ENCODE results near the gene PRR23A. TPM values are rescaled to one million over a fixed set of nuclear protein-coding genes. Genes with fewer than 3 reads are reported as not detected.
"Not testable (repeated sequence)": the region's sequence is repeated elsewhere in the genome, so short reads cannot be mapped to it uniquely, and the experiment has no call there.

PRR23A gene
- total RNA-seq, 4 donors from 2014 or later = not detected

GRCh38 chr3:139032326-139033002 lies 26.4 kb upstream of the PRR23A start:
- intact Hi-C loops (cut with DNase I; ENCODE audit: low total_unique reads) = no loop called here
- DNase-seq (ENCODE audit: low spot score in 2 of 2) = no peak
- TF ChIP-seq POLR2A (IDR thresholded peaks at IDR 0.05) (no peak), CTCF (IDR thresholded peaks at IDR 0.05) (no peak)
- 78 to 79% methylated on average over 2 of the region's 2 CpGs for WGBS, 2 donors
- H3K4me3 ChIP-seq (ENCODE audit: low read depth, poor library complexity, severe bottlenecking) = no peak overlapping the region

DNA sequence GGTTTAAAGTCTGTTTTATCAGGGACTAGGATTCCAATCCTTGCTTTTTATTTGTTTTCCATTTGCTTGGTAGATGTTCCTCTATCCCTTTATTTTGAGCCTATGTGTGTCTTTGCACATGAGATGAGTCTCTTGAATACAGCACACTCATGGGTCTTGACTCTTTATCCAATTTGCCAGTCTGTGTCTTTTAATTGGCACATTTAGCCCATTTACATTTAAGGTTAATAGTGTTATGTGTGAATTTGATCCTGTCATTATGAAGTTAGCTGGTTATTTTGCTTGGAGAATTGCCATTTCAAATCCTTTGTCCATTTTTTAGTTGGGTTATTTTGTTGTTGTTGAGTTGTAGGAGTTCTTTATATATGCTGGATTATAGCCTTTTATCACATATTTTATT lies 24.5 kb upstream of the PRR23A start:
- intact Hi-C loops (cut with DNase I; ENCODE audit: low total_unique reads); DNase-seq (ENCODE audit: low spot score in 2 of 2); H3K4me3 ChIP-seq (ENCODE audit: low read depth, poor library complexity, severe bottlenecking): not testable (repeated sequence)

DNA sequence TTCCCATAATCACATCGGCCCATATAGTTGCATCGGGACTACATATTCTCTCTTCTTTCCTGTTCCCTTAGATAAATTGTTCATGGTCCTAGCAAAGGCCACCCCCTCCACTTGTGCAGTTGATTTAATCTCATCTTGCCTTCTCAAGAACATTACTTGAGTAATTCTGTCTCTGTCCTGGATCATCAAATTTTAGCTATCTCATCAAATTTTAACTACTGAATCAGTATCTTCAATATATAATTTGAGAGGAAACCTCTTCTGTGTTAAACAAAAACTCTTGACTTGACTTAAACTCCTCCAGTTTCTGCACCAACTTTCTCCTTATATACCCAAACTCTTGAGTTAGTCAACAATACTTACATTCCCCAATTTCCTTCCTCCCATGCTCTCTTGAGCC lies 18.9 kb upstream of the PRR23A start:
- TF ChIP-seq CTCF (IDR thresholded peaks at IDR 0.05) = no peak
- no peak for TF ChIP-seq POLR2A (IDR thresholded peaks at IDR 0.05)
- intact Hi-C loops (cut with DNase I; ENCODE audit: low total_unique reads) = no loop called here
- DNase-seq (ENCODE audit: low spot score in 2 of 2) = no peak
- WGBS, 2 donors = 91 to 92% methylated on average over 2 of the region's 2 CpGs
- H3K4me3 ChIP-seq (ENCODE audit: low read depth, poor library complexity, severe bottlenecking) = no peak overlapping the region

GRCh38 chr3:139020868-139021234 lies 14.8 kb upstream of the PRR23A start, which contains the start of gene PRR23B:
PRR23B (minus strand) TSS chr3:139020926; CDS start chr3:139020661, 265 bp downstream.
- H3K4me3 ChIP-seq (ENCODE audit: low read depth, poor library complexity, severe bottlenecking) = no peak within 1 kb of the TSS
- WGBS, 2 donors = 49 to 76% methylated on average over 19 of the region's 19 CpGs
- TF ChIP-seq CTCF (IDR thresholded peaks at IDR 0.05) (no peak), POLR2A (IDR thresholded peaks at IDR 0.05) (no peak)
- intact Hi-C loops (cut with DNase I; ENCODE audit: low total_unique reads) = no loop called here
- peak in 1 of 2 donors; percentile 64 for DNase-seq (ENCODE audit: low spot score in 2 of 2)

GRCh38 chr3:139020036-139020867 lies 14.2 kb upstream of the PRR23A start:
- intact Hi-C loops (cut with DNase I; ENCODE audit: low total_unique reads) = no loop called here
- TF ChIP-seq POLR2A (IDR thresholded peaks at IDR 0.05) = no peak
- TF ChIP-seq CTCF (IDR thresholded peaks at IDR 0.05) = no peak

GRCh38 chr3:139016430-139017048 lies 10.5 kb upstream of the PRR23A start:
- TF ChIP-seq CTCF (IDR thresholded peaks at IDR 0.05) = no peak
- no peak for TF ChIP-seq POLR2A (IDR thresholded peaks at IDR 0.05)

More at GRCh38 chr3:139020036-139020867, 14.2 kb upstream of the PRR23A start:
- DNase-seq (ENCODE audit: low spot score in 2 of 2) = peak in 1 of 2 donors; percentile 46
- H3K4me3 ChIP-seq (ENCODE audit: low read depth, poor library complexity, severe bottlenecking) = no peak overlapping the region
- 63 to 75% methylated on average over 72 to 81 of the region's 81 CpGs for WGBS, 2 donors

More at GRCh38 chr3:139016430-139017048, 10.5 kb upstream of the PRR23A start:
- DNase-seq (ENCODE audit: low spot score in 2 of 2) = no peak
- intact Hi-C loops (cut with DNase I; ENCODE audit: low total_unique reads) = no loop called here
- WGBS, 2 donors = 71 to 75% methylated on average over 3 of the region's 3 CpGs
- no peak overlapping the region for H3K4me3 ChIP-seq (ENCODE audit: low read depth, poor library complexity, severe bottlenecking)
